IMR-90 (cell line): ENCODE results near the gene MED26. TPM values are rescaled to one million over a fixed set of nuclear protein-coding genes. Genes with fewer than 3 reads are reported as not detected.

Experiments used
- ATAC-seq: fragments of 200-7000 bp; cut with Tn5 transposase; 2 replicates; pipeline ENCODE4 v1.9.1; 2020; ENCODE audit warnings: low read depth, mild to moderate bottlenecking, moderate library complexity
- BruUV-seq: library from RNA; stranded (reverse); fragments of 400-500 nt; replicated peaks from 2 replicates; lab custom pipeline; 2021; lab: Mats Ljungman, UMichigan
- CTCF ChIA-PET: fragments of 300-600 bp; formaldehyde crosslinking; extraction: SDS; loops from one replicate; lab custom pipeline; 2021; ENCODE audit warnings: antibody characterized with exemption; lab: Yijun Ruan, JAX
- POLR2A ChIA-PET: fragments of 300-600 bp; sonication (Branson Sonifier 250); formaldehyde crosslinking; loops from one replicate; lab custom pipeline; 2022; ENCODE audit warnings: antibody characterized with exemption; ENCODE audit not compliant: unreplicated experiment; lab: Charles Lee
- DNase-seq: peaks from one replicate; pipeline ENCODE4 v3.0.0; 2013
- H2AFZ ChIP-seq: replicated peaks from 2 replicates; pipeline ENCODE3; 2013; ENCODE audit warnings: low read length, mild to moderate bottlenecking; ENCODE audit not compliant: poor library complexity
- H2AK5ac ChIP-seq: 2 replicates; pipeline ENCODE4 v1.6.1; 2013; ENCODE audit warnings: low read depth, low read length, inconsistent platforms
- H2AK9ac ChIP-seq: replicated peaks from 2 replicates; pipeline ENCODE3; 2013; ENCODE audit warnings: mild to moderate bottlenecking, low read depth, low read length, moderate library complexity; ENCODE audit not compliant: poor library complexity
- H2BK120ac ChIP-seq: 2 replicates; pipeline ENCODE4 v1.6.1; 2013; ENCODE audit warnings: low read depth, low read length, inconsistent platforms
- H2BK15ac ChIP-seq: 3 replicates; pipeline ENCODE4 v1.6.1; 2013; ENCODE audit warnings: low read depth, low read length, inconsistent platforms
- H2BK20ac ChIP-seq: 2 replicates; pipeline ENCODE4 v1.6.1; 2013; ENCODE audit warnings: low read depth, mild to moderate bottlenecking, inconsistent platforms, low read length, moderate library complexity
- H2BK5ac ChIP-seq: 2 replicates; pipeline ENCODE4 v1.6.1; 2013; ENCODE audit warnings: mild to moderate bottlenecking, low read depth, low read length, inconsistent platforms; ENCODE audit not compliant: poor library complexity, severe bottlenecking
- H3K14ac ChIP-seq: replicated peaks from 2 replicates; pipeline ENCODE4 v1.6.1; 2013; ENCODE audit warnings: low read depth, low read length, inconsistent platforms
- H3K18ac ChIP-seq: 2 replicates; pipeline ENCODE4 v1.6.1; 2013; ENCODE audit warnings: low read depth, low read length, control low read depth
- H3K23ac ChIP-seq: 2 replicates; pipeline ENCODE4 v1.6.1; 2013; ENCODE audit warnings: low read depth, low read length, inconsistent platforms
- H3K27ac ChIP-seq: 2 replicates; pipeline ENCODE4 v1.5.1; 2013; ENCODE audit warnings: mild to moderate bottlenecking, control low read depth, low read length; ENCODE audit not compliant: insufficient read depth
- H3K27me3 ChIP-seq: 2 replicates; pipeline ENCODE4 v1.6.1; 2013; ENCODE audit warnings: low read length; ENCODE audit not compliant: control insufficient read depth, insufficient read depth
- H3K36me3 ChIP-seq: 2 replicates; pipeline ENCODE4 v1.6.1; 2013; ENCODE audit warnings: low read length, mixed read lengths; ENCODE audit not compliant: control insufficient read depth, insufficient read depth
- H3K4ac ChIP-seq: 2 replicates; pipeline ENCODE4 v1.6.1; 2013; ENCODE audit warnings: low read depth, low read length, inconsistent platforms
- H3K4me1 ChIP-seq: 2 replicates; pipeline ENCODE4 v1.6.1; 2013; ENCODE audit warnings: low read length, mixed read lengths; ENCODE audit not compliant: control insufficient read depth, insufficient read depth
- H3K4me2 ChIP-seq: 2 replicates; pipeline ENCODE4 v1.6.1; 2013; ENCODE audit warnings: low read depth, mild to moderate bottlenecking, control low read depth, low read length, moderate library complexity
- H3K4me3 ChIP-seq: 2 replicates; pipeline ENCODE4 v1.5.1; 2013; ENCODE audit warnings: low read depth, mild to moderate bottlenecking, control low read depth, low read length, moderate library complexity; ENCODE audit not compliant: insufficient read depth
- H3K56ac ChIP-seq: 2 replicates; pipeline ENCODE4 v1.6.1; 2013; ENCODE audit warnings: low read length, inconsistent platforms; ENCODE audit not compliant: insufficient read depth; ENCODE audit errors: extremely low read depth
- H3K79me1 ChIP-seq, 2 experiments: 2 replicates each; pipeline ENCODE4 v1.6.1; 2013; ENCODE audit warnings: low read length in 2 of 2, inconsistent platforms in 1 of 2, low read depth in 1 of 2
- H3K9ac ChIP-seq: 2 replicates; pipeline ENCODE4 v1.6.1; 2013; ENCODE audit warnings: low read depth, low read length, control low read depth
- H3K9me1 ChIP-seq: 2 replicates; pipeline ENCODE4 v1.6.1; 2013; ENCODE audit warnings: low read length, inconsistent platforms; ENCODE audit not compliant: insufficient read depth
- H3K9me3 ChIP-seq: 2 replicates; pipeline ENCODE4 v1.6.1; 2013; ENCODE audit warnings: low read length; ENCODE audit not compliant: control insufficient read depth, insufficient read depth
- H4K20me1 ChIP-seq: 2 replicates; pipeline ENCODE4 v1.6.1; 2013; ENCODE audit warnings: low read length, inconsistent platforms; ENCODE audit not compliant: insufficient read depth
- H4K5ac ChIP-seq: 2 replicates; pipeline ENCODE4 v1.6.1; 2013; ENCODE audit warnings: mild to moderate bottlenecking, low read depth, low read length, control low read depth
- H4K8ac ChIP-seq, 2 experiments: 2 replicates each; pipeline ENCODE4 v1.6.1; 2013; ENCODE audit warnings: low read depth in 2 of 2, low read length in 2 of 2, control low read depth in 1 of 2, inconsistent platforms in 1 of 2
- H4K91ac ChIP-seq: 2 replicates; pipeline ENCODE4 v1.6.1; 2013; ENCODE audit warnings: low read depth, low read length, inconsistent platforms; ENCODE audit not compliant: insufficient read depth
- CEBPB ChIP-seq: IDR thresholded peaks from 2 replicates; pipeline ENCODE4 v1.6.1; 2012; ENCODE audit warnings: low read depth, low read length, improper control_type of control experiment
- CHD1 ChIP-seq: IDR thresholded peaks from 2 replicates; pipeline ENCODE4 v1.6.1; 2012; ENCODE audit warnings: low read depth, low read length, improper control_type of control experiment
- CTCF ChIP-seq: conservative IDR thresholded peaks from 2 replicates; pipeline ENCODE4 v1.5.1; 2012; ENCODE audit warnings: mild to moderate bottlenecking, low read depth, low read length, improper control_type of control experiment
- ELK1 ChIP-seq: fragments of 150-350 bp; IDR thresholded peaks from 2 replicates; pipeline ENCODE4 v1.6.1; 2016; ENCODE audit warnings: low read depth, mild to moderate bottlenecking, low read length, moderate library complexity, borderline replicate concordance
- MAFK ChIP-seq: IDR thresholded peaks from 2 replicates; pipeline ENCODE4 v1.6.1; 2012; ENCODE audit warnings: low read depth, low read length, improper control_type of control experiment
- MAZ ChIP-seq: IDR thresholded peaks from 2 replicates; pipeline ENCODE4 v1.6.1; 2012; ENCODE audit warnings: low read depth, mild to moderate bottlenecking, low read length, improper control_type of control experiment, moderate library complexity, borderline replicate concordance
- MXI1 ChIP-seq: IDR thresholded peaks from 2 replicates; pipeline ENCODE4 v1.6.1; 2012; ENCODE audit warnings: low read depth, mild to moderate bottlenecking, low read length, moderate library complexity, borderline replicate concordance
- RAD21 ChIP-seq: IDR thresholded peaks from 2 replicates; pipeline ENCODE4 v1.6.1; 2012; ENCODE audit warnings: low read length, improper control_type of control experiment
- RCOR1 ChIP-seq: IDR thresholded peaks from 2 replicates; pipeline ENCODE4 v1.6.1; 2012; ENCODE audit warnings: mild to moderate bottlenecking, low read length, improper control_type of control experiment; ENCODE audit not compliant: insufficient replicate concordance
- RFX5 ChIP-seq: IDR thresholded peaks from 2 replicates; pipeline ENCODE4 v1.8.0; 2012; ENCODE audit warnings: low read depth, mild to moderate bottlenecking, low read length, moderate library complexity
- SMC3 ChIP-seq: fragments of 150-350 bp; IDR thresholded peaks from 2 replicates; pipeline ENCODE4 v1.6.1; 2016; ENCODE audit warnings: low read depth, mild to moderate bottlenecking, antibody characterized with exemption, low read length, moderate library complexity
- WGBS, 2 experiments: methylation state at CpG; one replicate each; pipeline versions ENCODE4 v1.1.5 to v1.1.7; 2013; ENCODE audit warnings: missing lambda C conversion rate in 2 of 2; ENCODE audit not compliant: insufficient read length in 1 of 2; ENCODE audit errors: extremely low coverage in 2 of 2; 5-methylcytosine and 5-hydroxymethylcytosine counted together
- dilution Hi-C: fragments of 300-500 bp; cut with HindIII; formaldehyde crosslinking; loops from one replicate; pipeline ENCODE4 v1.14.3; 2018; ENCODE audit warnings: low sequenced_read_pairs; ENCODE audit not compliant: unreplicated experiment
- in situ Hi-C: fragments of 300-500 bp; cut with MboI; formaldehyde crosslinking; loops from 3 replicates; pipeline ENCODE4 v1.14.3; 2019; ENCODE audit warnings: low sequenced_read_pairs, inconsistent platforms, mixed read lengths
- intact Hi-C: fragments of 100-400 bp; cut with micrococcal nuclease; formaldehyde crosslinking; loops from 2 replicates; pipeline ENCODE4 v1.10.0; 2022
- polyA plus RNA-seq, 3 experiments: library from polyadenylated mRNA; depleted of rRNA; stranded (reverse); fragments of >200 nt; gene quantifications; 2 replicates each; pipeline ENCODE4 v1.2.3, GENCODE V29; 2012; ENCODE audit warnings: low replicate concordance in 1 of 3
- total RNA-seq: library from RNA; depleted of rRNA; stranded (reverse); fragments of >200 nt; gene quantifications from 2 replicates; pipeline ENCODE4 v1.2.3, GENCODE V29; 2012
- TF ChIP-seq, protein P1 (sequence below): fragments of 150-350 bp; IDR thresholded peaks from 2 replicates; pipeline ENCODE4 v1.6.1; 2017; ENCODE audit warnings: mild to moderate bottlenecking, antibody characterized with exemption, low read length, low read depth

The MED26 gene
- total and polyA plus RNA-seq, 2 of the 4 experiments (the other 2 are of a cell fraction), result 2.0 to 4.0 TPM

DNA sequence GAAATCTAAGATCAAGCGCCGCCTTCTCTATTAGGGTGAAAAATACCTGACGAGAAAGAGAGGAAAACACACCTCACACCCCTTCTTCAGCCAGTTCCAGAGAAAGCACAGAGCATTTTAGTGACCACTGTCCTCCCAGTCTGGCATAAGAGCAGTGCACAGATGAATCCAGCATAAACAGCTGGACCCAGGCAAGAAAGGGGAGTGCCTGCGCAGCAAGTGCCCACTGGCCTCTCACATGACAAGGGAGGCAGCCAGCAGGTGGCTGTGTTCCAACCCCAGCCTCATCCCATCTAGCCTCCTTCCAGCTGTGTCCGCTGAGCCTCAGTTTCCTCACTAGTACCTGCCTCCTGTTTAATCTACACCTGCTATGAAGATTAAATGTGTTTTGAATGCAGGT, 8.0 kb downstream of the MED26 start:
- no peak overlapping the region for H2BK5ac ChIP-seq
- no peak overlapping the region for H3K9ac ChIP-seq
- H2BK120ac ChIP-seq, result no peak overlapping the region
- no peak overlapping the region for H2BK20ac ChIP-seq
- H3K4ac ChIP-seq, result no peak overlapping the region
- no TSS peak for BruUV-seq
- H3K9me3 ChIP-seq, result no peaks in the 10 kb centered on the region
- peaks cover 21 to 97% of the 10 kb centered on the region in 2 experiments; a peak in 3 of 4 replicates for H3K79me1 ChIP-seq
- no peak for TF ChIP-seq MXI1
- no peak for TF ChIP-seq RCOR1
- TF ChIP-seq CHD1, result no peak
- TF ChIP-seq CEBPB, result no peak
- TF ChIP-seq ELK1, result no peak
- TF ChIP-seq RFX5, result no peak
- TF ChIP-seq CTCF, result no peak
- TF ChIP-seq RAD21, result no peak
- no peak for TF ChIP-seq MAFK
- TF ChIP-seq MAZ, result no peak
- no peak for TF ChIP-seq SMC3
- TF ChIP-seq, protein P1, sequence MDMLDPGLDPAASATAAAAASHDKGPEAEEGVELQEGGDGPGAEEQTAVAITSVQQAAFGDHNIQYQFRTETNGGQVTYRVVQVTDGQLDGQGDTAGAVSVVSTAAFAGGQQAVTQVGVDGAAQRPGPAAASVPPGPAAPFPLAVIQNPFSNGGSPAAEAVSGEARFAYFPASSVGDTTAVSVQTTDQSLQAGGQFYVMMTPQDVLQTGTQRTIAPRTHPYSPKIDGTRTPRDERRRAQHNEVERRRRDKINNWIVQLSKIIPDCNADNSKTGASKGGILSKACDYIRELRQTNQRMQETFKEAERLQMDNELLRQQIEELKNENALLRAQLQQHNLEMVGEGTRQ, result no peak
- H3K56ac ChIP-seq, result no peak overlapping the region
- no peak overlapping the region for H3K14ac ChIP-seq
- H2AK9ac ChIP-seq, result no peak overlapping the region
- no peak overlapping the region for H3K4me3 ChIP-seq
- no peak overlapping the region for H2AFZ ChIP-seq
- H3K27me3 ChIP-seq, result no peaks in the 10 kb centered on the region
- no peak overlapping the region for H3K23ac ChIP-seq
- no peak overlapping the region for H3K18ac ChIP-seq
- no peak overlapping the region for H3K27ac ChIP-seq
- in situ Hi-C loops, result no loop called here
- DNase-seq (no peak), ATAC-seq (no peak)
- WGBS, 2 experiments, result no CpG with 5 or more reads among the region's 5 CpGs
- dilution Hi-C loops, result no loop called here
- no peak overlapping the region for H4K91ac ChIP-seq
- no peak overlapping the region for H4K5ac ChIP-seq
- intact Hi-C loops, result no loop called here
- H2AK5ac ChIP-seq, result no peak overlapping the region
- peaks cover 100% of the 10 kb centered on the region for H4K20me1 ChIP-seq
- POLR2A ChIA-PET, result no interaction called here
- H2BK15ac ChIP-seq, result no peak overlapping the region
- H3K4me1 ChIP-seq, result peaks cover 4% of the 10 kb centered on the region; the same call in 1 of the 2 replicates
- CTCF ChIA-PET, result no interaction called here
- H3K4me2 ChIP-seq, result no peak overlapping the region
- peaks cover 57% of the 10 kb centered on the region for H3K9me1 ChIP-seq
- peaks cover 11% of the 10 kb centered on the region for H3K36me3 ChIP-seq
- no peak overlapping the region for H4K8ac ChIP-seq
